ENCODE measurements around the gene MXRA8.

MXRA8 gene

DNA sequence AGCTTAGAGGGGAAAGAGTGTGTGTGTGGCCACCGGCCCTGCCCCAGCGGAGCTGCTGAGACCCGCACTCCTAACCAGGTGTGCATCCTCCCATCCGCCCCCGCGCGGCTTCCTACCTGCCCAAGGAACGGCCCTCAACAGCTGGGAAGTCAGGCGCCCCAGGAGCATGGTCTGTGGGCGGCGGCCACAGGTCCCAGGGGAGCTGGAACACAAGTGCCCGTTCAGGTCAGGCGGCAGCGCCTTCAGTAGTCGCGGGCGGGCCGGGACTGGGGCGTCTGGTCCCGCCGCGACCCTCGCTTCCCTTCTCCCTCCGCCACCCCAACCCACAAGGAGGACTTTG, 16.2 kb upstream of the MXRA8 start:
- no peaks in the 10 kb centered on the region for H3K36me3 ChIP-seq (replicated peaks; ENCODE audit: insufficient read depth, low read length)
- DNase-seq, result no peak
- H3F3A ChIP-seq (ENCODE audit: insufficient read depth, low read length), result peaks cover 15% of the 10 kb centered on the region
- peak overlapping the region; percentile 98 for H3K9ac ChIP-seq (ENCODE audit: low read length)
- H4K20me1 ChIP-seq (ENCODE audit: insufficient read depth, low read length), result no peaks in the 10 kb centered on the region
- no peaks in the 10 kb centered on the region for H3K9me3 ChIP-seq (replicated peaks; ENCODE audit: insufficient read depth, low read length)
- peak overlapping the region; percentile 96 for H3K4me3 ChIP-seq (ENCODE audit: low read length)
- H3K27me3 ChIP-seq (replicated peaks; ENCODE audit: insufficient read depth, low read length), result no peaks in the 10 kb centered on the region
- peak overlapping the region; percentile 77 for H3K4me2 ChIP-seq (ENCODE audit: low read depth, low read length)
- peak overlapping the region; percentile 81 for H2AFZ ChIP-seq (ENCODE audit: low read length)
- peaks cover 26% of the 10 kb centered on the region for H3K79me2 ChIP-seq (ENCODE audit: low read length)
- H3K27ac ChIP-seq (ENCODE audit: low read length), result peak overlapping the region; percentile 73
- TF ChIP-seq EZH2 (optimal IDR thresholded peaks at IDR 0.05; ENCODE audit: low read depth, low read length), result no peak
- TF ChIP-seq EZH2phosphoT487 (IDR thresholded peaks at IDR 0.05; ENCODE audit: low read length), result no peak
- TF ChIP-seq, protein P1, sequence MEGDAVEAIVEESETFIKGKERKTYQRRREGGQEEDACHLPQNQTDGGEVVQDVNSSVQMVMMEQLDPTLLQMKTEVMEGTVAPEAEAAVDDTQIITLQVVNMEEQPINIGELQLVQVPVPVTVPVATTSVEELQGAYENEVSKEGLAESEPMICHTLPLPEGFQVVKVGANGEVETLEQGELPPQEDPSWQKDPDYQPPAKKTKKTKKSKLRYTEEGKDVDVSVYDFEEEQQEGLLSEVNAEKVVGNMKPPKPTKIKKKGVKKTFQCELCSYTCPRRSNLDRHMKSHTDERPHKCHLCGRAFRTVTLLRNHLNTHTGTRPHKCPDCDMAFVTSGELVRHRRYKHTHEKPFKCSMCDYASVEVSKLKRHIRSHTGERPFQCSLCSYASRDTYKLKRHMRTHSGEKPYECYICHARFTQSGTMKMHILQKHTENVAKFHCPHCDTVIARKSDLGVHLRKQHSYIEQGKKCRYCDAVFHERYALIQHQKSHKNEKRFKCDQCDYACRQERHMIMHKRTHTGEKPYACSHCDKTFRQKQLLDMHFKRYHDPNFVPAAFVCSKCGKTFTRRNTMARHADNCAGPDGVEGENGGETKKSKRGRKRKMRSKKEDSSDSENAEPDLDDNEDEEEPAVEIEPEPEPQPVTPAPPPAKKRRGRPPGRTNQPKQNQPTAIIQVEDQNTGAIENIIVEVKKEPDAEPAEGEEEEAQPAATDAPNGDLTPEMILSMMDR (IDR thresholded peaks at IDR 0.05; ENCODE audit: low read length), result no peak
- H3K9me2 ChIP-seq (replicated peaks; ENCODE audit: insufficient read depth, low read length), result no peaks in the 10 kb centered on the region
- H3K4me1 ChIP-seq (ENCODE audit: low read length), result peaks cover 16% of the 10 kb centered on the region

DNA sequence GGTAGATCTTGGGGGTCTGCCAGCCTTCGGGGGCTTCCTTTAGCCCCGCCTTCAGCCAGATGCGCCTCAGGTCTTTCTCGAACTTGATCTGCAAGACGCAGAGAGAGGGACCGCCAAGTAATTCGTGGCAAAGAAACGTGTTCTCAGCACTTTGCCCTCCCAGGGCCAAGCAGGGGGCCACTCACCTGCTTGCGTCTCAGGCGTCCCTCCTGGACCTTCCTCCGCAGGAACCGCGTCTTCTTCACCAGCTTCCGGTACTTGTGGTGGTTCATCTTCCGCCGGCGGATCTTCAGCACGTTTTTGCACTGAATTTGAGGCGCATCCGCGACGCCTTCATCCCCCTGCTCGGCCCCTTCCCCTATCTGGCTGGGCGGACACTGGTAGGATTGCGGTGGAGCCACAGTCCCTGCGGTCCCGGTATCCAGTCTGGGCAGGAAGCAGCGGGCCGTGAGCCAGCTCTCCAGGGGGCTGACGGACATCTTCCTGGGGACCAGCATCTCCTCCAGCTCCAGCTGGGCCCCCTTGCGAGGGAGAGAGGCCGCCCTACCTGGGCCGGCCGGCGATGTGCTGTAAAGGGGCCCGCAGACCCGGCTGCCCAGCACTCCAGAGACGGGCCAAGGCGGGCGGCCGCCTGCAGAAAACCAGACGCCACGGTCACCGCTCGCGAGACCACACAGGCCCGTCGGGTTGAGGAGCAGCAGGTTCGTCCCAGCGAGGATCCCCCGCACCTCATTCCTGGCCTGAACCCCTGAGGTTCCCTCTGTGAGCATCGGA, 15.6 kb upstream of the MXRA8 start:
- H3K36me3 ChIP-seq (replicated peaks; ENCODE audit: insufficient read depth, low read length), result no peaks in the 10 kb centered on the region
- H4K20me1 ChIP-seq (ENCODE audit: insufficient read depth, low read length), result no peaks in the 10 kb centered on the region
- no peak overlapping the region for H3K27ac ChIP-seq (ENCODE audit: low read length)
- no peaks in the 10 kb centered on the region for H3K27me3 ChIP-seq (replicated peaks; ENCODE audit: insufficient read depth, low read length)
- H3K9ac ChIP-seq (ENCODE audit: low read length), result peak overlapping the region; percentile 98
- no peak overlapping the region for H2AFZ ChIP-seq (ENCODE audit: low read length)
- H3K4me1 ChIP-seq (ENCODE audit: low read length), result peaks cover 16% of the 10 kb centered on the region
- H3K4me3 ChIP-seq (ENCODE audit: low read length), result peak overlapping the region; percentile 96
- DNase-seq, result no peak
- H3K9me3 ChIP-seq (replicated peaks; ENCODE audit: insufficient read depth, low read length), result no peaks in the 10 kb centered on the region
- peaks cover 26% of the 10 kb centered on the region for H3K79me2 ChIP-seq (ENCODE audit: low read length)
- peaks cover 15% of the 10 kb centered on the region for H3F3A ChIP-seq (ENCODE audit: insufficient read depth, low read length)
- TF ChIP-seq EZH2 (optimal IDR thresholded peaks at IDR 0.05; ENCODE audit: low read depth, low read length) (no peak), EZH2phosphoT487 (IDR thresholded peaks at IDR 0.05; ENCODE audit: low read length) (no peak)
- TF ChIP-seq, protein P1 (IDR thresholded peaks at IDR 0.05; ENCODE audit: low read length), result no peak
- H3K9me2 ChIP-seq (replicated peaks; ENCODE audit: insufficient read depth, low read length), result no peaks in the 10 kb centered on the region
- H3K4me2 ChIP-seq (ENCODE audit: low read depth, low read length), result peak overlapping the region; percentile 77

DNA sequence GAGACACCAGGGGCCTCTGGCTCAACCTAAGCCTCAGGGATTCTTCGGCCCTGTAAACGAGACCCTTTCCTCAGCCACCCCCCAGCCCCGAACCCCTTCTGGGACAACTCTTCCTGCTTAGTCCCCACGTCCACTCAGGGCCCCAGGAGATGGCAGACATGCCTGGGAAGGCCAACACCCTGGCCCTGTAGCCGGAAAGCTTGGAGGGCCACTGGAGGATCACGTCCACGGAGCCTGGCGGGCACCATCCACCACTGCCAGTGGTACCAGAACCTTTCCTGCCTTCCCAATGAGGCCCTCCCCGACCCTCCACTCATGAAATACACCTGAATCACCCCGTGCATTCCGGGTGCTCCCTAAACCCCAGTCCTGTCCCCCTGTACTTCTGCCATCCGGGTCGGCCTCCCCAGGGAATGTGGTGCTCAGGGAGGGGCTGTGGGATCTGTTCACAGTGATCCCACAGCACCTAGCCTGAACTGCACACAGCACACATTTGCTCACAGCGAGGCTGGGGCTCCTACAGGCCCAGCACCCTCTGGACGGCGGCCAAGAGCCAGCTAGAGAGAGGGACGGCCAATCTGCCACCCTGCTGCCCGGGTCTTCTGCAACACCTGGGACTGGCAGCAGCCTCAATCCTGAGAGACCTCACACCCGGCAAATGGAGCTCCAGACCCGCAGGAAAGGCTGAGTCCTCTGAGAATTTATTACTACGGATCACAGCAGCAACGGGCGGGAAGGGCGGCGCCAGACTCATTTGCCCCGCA, 14.9 kb upstream of the MXRA8 start:
- no peaks in the 10 kb centered on the region for H3K36me3 ChIP-seq (replicated peaks; ENCODE audit: insufficient read depth, low read length)
- H3K9me3 ChIP-seq (replicated peaks; ENCODE audit: insufficient read depth, low read length), result no peaks in the 10 kb centered on the region
- H3F3A ChIP-seq (ENCODE audit: insufficient read depth, low read length), result peaks cover 15% of the 10 kb centered on the region
- H3K4me2 ChIP-seq (ENCODE audit: low read depth, low read length), result no peak overlapping the region
- no peaks in the 10 kb centered on the region for H3K9me2 ChIP-seq (replicated peaks; ENCODE audit: insufficient read depth, low read length)
- no peak for DNase-seq
- H3K9ac ChIP-seq (ENCODE audit: low read length), result no peak overlapping the region
- H3K79me2 ChIP-seq (ENCODE audit: low read length), result peaks cover 26% of the 10 kb centered on the region
- H3K27ac ChIP-seq (ENCODE audit: low read length), result no peak overlapping the region
- no peak overlapping the region for H2AFZ ChIP-seq (ENCODE audit: low read length)
- H3K27me3 ChIP-seq (replicated peaks; ENCODE audit: insufficient read depth, low read length), result no peaks in the 10 kb centered on the region
- peaks cover 16% of the 10 kb centered on the region for H3K4me1 ChIP-seq (ENCODE audit: low read length)
- no peak overlapping the region for H3K4me3 ChIP-seq (ENCODE audit: low read length)
- no peaks in the 10 kb centered on the region for H4K20me1 ChIP-seq (ENCODE audit: insufficient read depth, low read length)
- no peak for TF ChIP-seq EZH2 (optimal IDR thresholded peaks at IDR 0.05; ENCODE audit: low read depth, low read length)
- TF ChIP-seq EZH2phosphoT487 (IDR thresholded peaks at IDR 0.05; ENCODE audit: low read length), result no peak
- TF ChIP-seq, protein P1 (IDR thresholded peaks at IDR 0.05; ENCODE audit: low read length), result no peak
